Keratinocyte (primary cell): Measurements from ENCODE around the gene DPYSL4.

ENCODE experiments used
- CTCF ChIP-seq, 3 experiments: IDR thresholded peaks in 1 of 3; conservative IDR thresholded peaks in 1 of 3; optimal IDR thresholded peaks in 1 of 3; 2 replicates in 2 of 3; 3 replicates in 1 of 3; pipeline versions ENCODE3 to v1.5.1; 2011; ENCODE audit warnings: low read length in 3 of 3, mild to moderate bottlenecking in 3 of 3, moderate library complexity in 2 of 3, control low read depth in 1 of 3, inconsistent platforms in 1 of 3; ENCODE audit not compliant: insufficient read depth in 2 of 3; ENCODE audit errors: extremely low read depth in 1 of 3
- EZH2 ChIP-seq: IDR thresholded peaks from one replicate; pipeline ENCODE4 v1.6.1; 2012; ENCODE audit warnings: inconsistent platforms, mild to moderate bottlenecking, low read length, moderate library complexity

- TF ChIP-seq EZH2, result no peak
- TF ChIP-seq CTCF (optimal IDR thresholded peaks at IDR 0.05 in 1 of 3, IDR thresholded peaks at IDR 0.05 in 1 of 3, conservative IDR thresholded peaks at IDR 0.05 in 1 of 3; ENCODE audit: extremely low read depth in 1 of 3, insufficient read depth in 2 of 3, low read length in 3 of 3), result no peak
Observed at GRCh38 chr10:132238371-132239125, 51.8 kb downstream of the DPYSL4 start.
